HG03135 (cell line): ENCODE measurements around the gene CA9.

Experiments used
- ATAC-seq: cut with Tn5 transposase; IDR thresholded peaks from one replicate; pipeline ENCODE4 v1.9.1; 2021; ENCODE audit warnings: mild to moderate bottlenecking, moderate library complexity; ENCODE audit not compliant: unreplicated experiment

The CA9 gene

GRCh38 chr9:35690614-35691333, 17.0 kb downstream of the CA9 start:
- ATAC-seq = no peak

GRCh38 chr9:35691334-35691650, 17.6 kb downstream of the CA9 start:
- no peak for ATAC-seq

GRCh38 chr9:35691757-35692301, 18.1 kb downstream of the CA9 start:
- no peak for ATAC-seq

GRCh38 chr9:35695943-35696401, 22.2 kb downstream of the CA9 start:
- no peak for ATAC-seq

GRCh38 chr9:35696520-35697215, 22.9 kb downstream of the CA9 start:
- no peak for ATAC-seq

GRCh38 chr9:35697486-35697885, 23.8 kb downstream of the CA9 start:
- ATAC-seq = no peak

GRCh38 chr9:35698231-35698630, 24.5 kb downstream of the CA9 start:
- ATAC-seq = no peak

GRCh38 chr9:35700031-35700430, 26.3 kb downstream of the CA9 start:
- ATAC-seq = no peak

- ATAC-seq = no peak
These were observed 27.2 kb downstream of the CA9 start for GRCh38 chr9:35700942-35701341.

GRCh38 chr9:35702696-35703095, 29.0 kb downstream of the CA9 start:
- no peak for ATAC-seq

GRCh38 chr9:35703906-35704672, 30.4 kb downstream of the CA9 start:
- no peak for ATAC-seq

- no peak for ATAC-seq
These were observed 31.6 kb downstream of the CA9 start for GRCh38 chr9:35705372-35705771.

- ATAC-seq = no peak
These were observed 32.2 kb downstream of the CA9 start for GRCh38 chr9:35705836-35706430.

GRCh38 chr9:35706951-35707350, 33.2 kb downstream of the CA9 start:
- ATAC-seq = no peak

- no peak for ATAC-seq
These were observed 34.4 kb downstream of the CA9 start for GRCh38 chr9:35708146-35708545.

- no peak for ATAC-seq
These were observed 37.2 kb downstream of the CA9 start for GRCh38 chr9:35710818-35711500.

- no peak for ATAC-seq
These were observed 38.0 kb downstream of the CA9 start for GRCh38 chr9:35711501-35712428.

GRCh38 chr9:35712762-35713400, 39.2 kb downstream of the CA9 start:
- ATAC-seq = no peak

GRCh38 chr9:35713578-35713977, 39.9 kb downstream of the CA9 start:
- no peak for ATAC-seq
